NCI-H1436 (cell line): ENCODE results near the gene THADA.

Experiments
- DNase-seq: peaks from one replicate; lab custom pipeline; 2025; lab: John Stamatoyannopoulos, UW

Gene THADA

DNA sequence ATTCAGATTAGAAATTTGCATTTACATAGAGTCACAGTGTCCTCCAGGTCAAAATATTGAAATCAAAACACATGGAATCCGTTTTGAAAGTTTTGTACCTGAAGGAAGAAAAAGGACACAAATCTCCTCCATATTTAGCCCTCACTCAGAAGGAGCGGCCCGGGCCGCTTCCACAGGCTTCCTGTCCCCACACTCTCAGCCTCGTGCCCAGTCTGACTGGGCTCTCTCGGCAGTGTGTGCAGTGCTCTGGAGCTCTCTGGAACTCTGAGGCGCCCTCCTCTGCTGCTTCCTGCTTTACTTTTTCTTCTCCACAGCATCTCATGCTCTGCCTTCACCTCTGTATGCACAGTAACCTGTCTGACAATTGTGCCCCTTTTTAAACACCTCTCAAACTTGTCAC is 347.2 kb downstream of the THADA start:
- no peak for DNase-seq

DNA sequence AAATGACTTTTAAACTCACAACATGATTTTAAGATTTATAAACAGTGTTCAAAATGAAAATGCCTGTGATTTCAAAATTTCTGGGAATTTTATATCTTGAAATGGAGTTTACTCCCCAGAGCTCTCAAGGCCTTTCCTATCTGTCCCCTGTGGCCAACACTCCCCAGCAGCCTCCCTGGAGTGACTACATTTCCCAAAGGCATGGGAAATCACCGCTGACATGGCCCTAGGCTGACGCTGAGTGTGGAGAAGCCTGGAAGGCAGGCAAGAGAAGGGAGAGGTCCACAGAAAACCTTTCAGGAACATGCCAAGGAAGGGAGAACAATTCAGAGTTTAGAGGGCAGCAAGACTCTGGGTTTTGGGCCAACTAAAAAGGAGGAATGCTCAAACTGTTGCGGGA is 349.2 kb downstream of the THADA start:
- no peak for DNase-seq

DNA sequence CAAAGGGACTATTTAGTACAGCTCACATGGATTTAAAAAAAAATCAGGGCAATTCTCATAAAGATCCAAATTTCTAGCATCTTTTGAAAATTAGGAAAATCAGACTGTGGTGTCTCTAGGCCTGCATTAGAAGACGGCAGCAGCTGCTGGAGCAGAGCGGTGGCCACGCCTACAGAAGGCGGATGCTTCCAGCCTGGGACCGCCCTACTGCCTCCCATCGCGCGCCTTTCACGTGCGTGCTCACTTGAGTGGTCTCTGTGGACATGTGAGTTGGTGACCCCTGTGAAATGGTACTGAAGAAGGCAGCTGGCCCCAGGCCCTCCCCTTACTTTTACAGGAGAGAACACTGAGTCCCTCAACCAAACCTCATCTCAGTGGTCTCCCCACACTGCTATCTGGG is 354.3 kb downstream of the THADA start:
- DNase-seq, result no peak

DNA sequence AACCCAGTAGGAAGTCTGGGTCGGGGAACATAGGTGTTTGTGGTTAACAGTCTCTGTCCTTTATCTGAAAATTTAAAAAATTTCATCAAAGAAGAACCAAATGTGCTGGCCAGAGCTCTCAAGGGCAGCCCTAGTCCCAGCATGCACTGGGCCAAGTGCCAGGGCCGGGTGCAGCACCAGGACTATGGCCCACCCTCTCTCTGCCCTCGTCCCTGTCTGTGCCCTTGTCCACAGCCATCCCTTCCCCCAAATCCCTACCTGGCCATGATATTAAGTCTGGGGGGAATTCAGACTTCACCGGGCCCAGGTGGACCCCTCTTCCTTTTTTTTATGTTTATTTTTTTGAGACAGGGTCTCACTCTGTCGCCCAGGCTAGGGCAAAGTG is 355.1 kb downstream of the THADA start:
- DNase-seq, result no peak

DNA sequence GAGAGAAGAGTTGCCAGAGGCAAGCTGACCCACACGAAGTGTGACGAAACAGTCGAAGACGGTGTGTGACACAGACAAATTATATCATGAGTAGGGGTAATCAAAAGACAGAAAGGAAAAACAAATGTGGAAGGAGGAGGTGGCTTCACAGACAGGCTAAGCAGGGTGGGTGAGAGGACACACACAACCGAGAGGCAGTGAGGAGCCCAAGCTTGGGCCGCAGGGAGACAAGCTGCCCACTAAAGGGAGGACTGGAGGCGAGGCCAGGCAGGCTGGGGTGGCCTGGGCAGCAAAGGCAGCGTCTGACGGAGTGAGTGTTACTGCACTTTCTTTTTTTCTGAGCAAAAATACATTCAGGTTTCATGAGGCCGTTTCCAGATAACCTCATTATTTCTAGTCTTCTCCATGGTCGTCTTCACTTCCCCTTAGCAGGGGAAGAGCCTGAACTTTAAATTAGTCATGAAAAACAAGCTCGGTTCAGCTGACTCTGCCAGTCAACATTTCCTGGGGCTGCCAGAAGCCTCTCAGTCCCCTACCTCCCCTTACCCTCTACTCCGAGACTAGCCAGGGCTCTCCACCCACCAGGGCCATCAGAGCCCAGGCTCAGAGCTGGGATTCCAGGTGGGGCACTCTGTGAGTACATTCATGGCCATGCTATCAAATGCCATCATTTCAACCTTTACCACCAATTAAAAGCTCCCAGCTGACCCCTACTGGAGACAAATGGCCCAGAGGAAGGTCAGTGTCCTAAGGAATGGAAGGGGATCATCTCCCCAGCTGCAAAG is 355.7 kb downstream of the THADA start:
- no peak for DNase-seq

DNA sequence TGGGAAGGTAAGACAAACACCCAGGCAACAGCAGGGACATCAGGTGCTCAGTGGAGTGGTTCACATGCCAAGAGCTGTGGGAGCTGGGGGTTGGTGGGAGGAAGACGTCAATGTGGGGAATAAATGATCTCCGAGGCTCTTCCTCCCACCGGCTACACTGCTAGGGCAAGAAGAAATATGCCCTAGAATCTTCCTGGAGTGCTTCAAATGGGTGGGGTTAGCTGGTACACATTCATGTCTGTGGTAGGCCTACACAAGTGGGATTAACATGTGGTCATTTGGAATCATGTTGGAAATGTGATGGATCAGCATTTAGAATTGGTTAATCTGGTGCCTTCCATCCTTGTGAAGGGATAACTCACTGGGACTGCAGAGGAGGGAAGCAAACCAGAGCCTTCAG is 357.0 kb downstream of the THADA start:
- DNase-seq, result no peak

DNA sequence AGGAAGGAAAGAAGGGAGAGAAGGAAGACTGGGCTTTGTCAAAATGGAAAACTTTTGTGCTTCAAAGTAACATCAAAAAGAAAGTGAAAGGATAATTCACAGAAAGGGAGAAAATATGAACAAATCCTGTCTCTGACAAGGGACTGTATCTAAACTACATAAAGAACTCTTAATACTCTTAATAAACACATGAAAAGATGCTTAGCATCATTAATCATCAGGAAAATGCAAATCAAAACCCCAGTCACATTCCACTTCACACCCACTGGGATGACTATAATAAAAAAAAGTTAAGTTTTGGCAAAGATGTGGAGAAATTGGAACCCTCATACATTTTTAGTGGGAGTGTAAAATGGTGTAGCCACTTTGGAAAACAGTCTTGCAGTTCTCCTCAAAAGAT is 357.7 kb downstream of the THADA start:
- no peak for DNase-seq

DNA sequence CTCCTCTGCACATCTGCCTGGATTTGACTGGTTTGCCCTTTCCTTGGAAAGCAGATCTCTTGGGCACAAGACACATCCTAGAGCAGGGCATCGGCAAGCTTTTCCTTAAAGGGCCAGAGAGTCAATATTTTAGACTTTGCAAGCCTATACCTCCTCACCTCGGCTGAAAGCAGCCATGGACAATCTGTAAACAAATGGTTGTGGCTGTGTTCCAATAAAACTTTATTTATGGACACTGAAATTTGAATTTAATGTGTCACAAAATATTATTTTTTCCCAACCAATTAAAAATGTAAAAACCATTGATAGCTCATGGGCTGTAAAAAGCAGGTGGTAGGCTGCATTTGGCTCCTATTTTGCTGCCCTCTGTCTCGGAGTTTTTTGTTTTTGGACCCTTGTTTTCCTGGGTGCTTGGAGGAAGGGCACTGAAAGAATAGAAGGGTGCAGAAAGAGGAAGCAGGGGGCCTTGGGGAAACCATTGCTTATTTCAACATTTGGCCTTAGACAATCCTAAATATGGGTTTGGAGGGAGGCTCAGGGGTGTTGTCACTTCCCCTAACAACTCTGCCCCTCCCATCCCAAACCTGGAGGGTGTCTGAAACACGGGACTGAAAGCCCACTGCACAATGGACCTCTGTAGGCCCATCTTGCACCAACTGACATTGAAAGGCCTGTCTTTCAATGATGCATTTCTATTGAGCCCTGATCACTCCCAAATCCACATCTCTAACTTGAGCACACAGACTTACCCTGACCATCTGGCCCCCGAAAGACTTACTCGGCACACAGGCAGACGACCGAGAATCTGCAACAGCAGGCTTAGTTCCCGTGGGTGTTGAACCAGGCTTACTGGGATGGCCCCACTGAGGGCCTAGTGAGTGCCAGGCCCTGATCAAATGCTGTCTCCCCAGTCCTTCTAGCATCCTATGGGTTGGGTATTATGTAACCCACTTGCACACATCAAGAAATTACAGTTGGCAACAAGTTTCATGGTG is 362.3 kb downstream of the THADA start:
- DNase-seq, result no peak

DNA sequence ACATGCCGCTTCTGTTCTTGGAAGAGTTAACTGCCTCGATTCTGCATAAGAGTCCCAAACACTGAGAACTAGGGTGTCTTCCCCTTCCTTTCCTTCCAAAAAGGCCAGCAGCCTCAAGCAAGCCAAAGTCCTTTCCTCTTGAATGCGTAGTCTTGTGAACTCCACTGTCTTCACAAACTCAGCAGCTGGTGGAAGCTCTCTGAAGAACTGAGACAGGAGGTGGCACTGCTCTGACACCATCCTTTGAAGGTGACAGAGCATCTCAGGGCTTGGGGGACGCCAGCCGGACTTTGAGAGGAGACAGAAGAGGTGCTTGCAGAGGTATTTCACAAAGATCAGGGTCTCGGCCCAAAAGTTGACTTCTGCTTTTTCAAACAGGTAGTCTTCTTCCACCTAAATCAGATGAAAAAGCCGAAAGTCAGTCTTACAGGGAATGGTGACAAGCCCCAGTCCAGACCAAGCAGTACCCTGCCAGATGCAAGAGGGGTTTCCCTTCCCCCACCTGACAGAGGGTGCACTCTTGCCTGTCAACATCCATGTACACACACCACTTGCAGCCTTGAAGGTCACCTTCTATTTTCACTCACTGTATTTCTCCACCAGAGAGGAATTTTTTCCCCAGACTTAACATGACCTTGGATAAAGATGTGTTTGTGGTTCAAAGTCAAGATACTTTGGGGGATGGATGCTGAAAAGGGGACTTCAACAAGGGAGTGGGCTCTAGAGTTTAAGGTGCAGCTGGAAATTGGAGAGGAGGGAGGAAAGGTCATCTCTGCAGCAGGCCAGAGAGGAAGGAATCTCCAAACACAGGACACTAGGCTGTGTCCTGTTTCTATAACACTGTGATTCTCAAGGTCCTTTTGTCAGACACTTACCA is 364.6 kb downstream of the THADA start:
- no peak for DNase-seq

DNA sequence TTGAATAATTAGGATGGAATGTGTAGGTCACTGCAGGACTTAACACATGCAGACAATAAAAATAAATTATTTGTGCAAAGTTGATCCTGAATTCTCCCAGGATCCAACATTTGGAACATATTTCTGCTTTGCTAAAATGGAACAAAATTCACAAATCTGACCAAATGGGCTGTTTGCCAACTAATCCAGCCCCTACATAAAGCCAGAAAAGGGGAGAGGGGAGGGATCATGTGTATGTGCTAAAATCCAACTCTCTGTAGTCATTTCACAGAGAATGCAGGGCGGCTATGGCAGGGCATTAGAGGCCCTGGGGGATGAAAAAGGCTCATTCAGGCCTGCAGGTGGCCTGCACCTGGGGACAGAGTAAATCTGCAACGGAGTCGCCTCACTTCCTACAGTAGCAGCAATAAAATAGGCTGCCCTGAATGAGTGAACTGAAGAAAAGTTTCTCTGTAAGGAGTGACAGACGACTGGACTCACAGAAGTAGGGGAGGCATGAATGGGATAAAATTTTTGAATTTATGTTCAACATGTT is 365.4 kb downstream of the THADA start:
- DNase-seq, result no peak

DNA sequence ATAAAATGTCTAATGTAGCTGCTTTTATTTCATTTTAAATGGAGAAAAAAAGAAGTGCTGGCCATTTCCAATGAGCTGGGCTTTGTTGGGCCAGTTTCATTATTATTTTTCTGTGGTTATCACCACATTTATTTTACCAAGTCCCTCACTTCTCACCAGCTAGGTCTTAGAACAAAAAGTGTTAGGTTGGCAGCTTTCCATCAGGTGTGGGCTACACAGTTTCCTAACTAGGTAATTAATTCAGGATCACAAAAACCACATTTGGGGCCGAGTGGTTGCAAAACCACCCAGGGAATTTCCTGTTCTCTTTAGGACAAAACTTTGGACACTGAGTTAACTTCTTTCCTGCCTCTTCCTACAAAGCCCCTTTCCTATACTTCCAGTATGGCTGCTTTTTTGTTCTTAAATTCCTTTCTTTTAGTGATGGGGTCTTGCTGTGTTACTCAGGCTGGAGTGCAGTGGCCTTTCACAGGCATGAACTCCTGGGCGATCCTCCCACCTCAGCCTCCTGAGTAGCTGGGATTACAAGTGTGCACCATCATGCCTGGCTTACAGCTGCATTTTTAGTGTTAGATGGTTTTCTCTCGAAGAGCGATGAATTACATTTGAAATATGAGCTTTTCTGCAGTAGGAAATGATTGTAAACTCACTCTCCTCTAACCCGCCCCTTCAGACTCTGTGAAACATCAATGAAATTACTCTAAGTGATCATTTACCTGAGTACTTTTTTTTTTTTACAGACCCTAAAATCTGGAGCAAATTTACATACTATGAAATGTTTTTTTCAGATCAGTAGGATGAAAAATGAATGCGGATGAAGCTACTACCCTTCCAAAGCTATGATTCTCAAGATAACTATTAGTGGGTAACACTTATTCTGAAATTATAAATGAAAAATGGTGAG is 366.8 kb downstream of the THADA start:
- no peak for DNase-seq

DNA sequence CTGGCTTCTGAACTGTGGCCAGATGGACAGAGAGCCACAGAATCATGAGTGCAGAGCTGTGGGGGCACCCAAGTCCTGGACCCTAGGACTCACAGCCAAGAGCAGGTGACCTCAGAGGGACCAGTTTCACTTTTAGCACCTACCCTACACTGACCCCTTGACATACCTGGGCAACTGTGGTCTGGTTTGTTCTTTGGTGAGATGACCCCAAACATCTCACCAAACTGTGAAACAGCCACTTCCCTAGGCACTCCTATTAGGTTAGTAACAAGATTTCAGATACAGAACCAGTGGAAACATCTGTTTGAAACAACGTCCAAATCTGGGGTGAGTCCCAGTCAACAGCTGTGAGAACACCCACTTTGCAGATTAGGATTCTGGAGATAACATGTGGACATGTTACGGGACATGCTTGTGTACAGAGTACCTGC is 367.5 kb downstream of the THADA start:
- DNase-seq, result no peak

DNA sequence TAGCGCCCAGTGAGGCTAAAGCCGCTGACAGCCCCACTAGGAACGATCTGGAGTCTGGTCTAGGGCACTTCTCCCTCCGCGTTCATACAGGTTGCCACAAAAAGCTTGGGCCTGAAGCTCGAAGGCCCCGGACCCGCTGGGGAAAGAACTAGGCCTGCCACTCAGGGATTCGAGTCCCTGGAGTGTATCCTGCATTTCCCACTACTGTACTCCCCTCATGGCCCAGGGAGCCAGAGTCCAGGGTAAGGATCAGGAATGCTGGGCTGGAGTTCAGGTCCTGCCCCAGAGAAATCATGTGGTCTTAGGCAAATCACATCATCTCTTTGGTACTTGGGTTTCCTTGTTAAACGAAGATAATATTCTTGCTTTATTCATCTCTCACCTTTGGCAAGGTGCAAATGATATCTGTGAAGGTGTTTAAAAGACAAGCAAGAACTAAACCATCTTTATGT is 368.0 kb downstream of the THADA start:
- no peak for DNase-seq

DNA sequence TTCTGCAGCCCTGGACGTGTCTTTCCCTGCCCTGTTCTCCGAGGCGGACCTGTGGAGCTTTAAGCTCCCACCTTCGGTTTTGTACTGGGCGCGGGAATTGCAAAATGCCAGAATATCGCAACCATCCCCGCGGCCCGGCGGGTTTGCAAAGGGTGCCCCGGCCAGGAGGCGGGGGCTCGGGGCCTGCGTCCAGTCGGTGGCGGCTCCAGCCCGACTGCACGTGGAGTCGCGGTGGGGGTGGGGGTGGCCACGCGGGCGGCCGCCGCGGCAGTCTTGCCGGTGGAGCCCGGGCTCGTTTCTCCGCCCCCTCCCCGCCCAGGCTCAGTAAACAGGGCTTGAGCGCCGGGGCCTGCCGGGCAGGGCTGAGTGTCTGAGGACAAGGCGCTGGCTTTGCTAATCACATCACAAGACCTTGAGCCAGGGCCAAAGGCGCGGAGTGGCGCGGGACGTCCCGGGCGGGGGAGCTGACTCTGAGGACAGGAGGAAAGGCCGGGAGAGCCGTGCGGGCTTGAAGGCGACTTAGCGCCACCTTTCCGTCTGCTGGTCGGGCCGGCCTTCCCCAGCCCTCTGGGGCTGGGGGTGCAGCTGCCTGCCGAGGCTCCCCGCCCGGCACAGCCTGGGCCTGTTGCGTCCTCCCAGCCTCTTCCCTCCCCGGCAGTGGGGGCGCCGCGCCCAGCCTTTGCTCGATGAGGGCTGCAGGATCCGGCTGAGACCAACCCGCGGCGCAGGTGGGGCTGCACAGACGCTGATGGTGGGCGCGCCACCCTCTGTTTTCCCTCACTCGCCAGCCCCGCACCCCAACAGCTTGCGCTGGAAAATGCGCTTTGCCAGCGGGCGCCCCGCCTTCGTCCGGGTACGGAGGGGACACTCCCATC is 368.6 kb downstream of the THADA start:
- DNase-seq, result peak; percentile 61

DNA sequence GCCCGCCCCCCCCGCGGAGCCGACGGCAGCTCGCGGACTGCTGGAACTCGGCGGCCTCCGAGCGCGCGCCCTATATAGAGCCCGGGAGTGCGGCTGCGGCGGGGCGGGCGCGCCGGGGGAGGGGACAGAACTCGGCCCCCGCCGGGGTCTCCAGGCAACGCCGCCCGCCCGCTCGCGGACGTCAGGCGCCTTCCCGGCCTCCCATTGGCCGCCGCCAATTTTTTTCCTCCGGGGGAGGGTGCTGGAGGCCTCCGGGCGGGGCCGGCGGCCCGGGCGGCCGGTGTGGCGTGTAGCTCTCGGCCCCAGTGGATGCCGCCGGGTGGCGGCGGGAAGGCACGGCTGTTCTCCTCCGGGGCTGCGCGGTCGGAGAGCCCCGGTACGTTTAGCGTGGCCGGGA is 369.3 kb downstream of the THADA start, which contains the start of gene ZFP36L2:
Gene ZFP36L2, minus strand, starts transcription at position 49 of the 397 bp plus-strand sequence. CDS start 291 bp downstream, outside the sequence.
- peak; percentile 88 for DNase-seq

DNA sequence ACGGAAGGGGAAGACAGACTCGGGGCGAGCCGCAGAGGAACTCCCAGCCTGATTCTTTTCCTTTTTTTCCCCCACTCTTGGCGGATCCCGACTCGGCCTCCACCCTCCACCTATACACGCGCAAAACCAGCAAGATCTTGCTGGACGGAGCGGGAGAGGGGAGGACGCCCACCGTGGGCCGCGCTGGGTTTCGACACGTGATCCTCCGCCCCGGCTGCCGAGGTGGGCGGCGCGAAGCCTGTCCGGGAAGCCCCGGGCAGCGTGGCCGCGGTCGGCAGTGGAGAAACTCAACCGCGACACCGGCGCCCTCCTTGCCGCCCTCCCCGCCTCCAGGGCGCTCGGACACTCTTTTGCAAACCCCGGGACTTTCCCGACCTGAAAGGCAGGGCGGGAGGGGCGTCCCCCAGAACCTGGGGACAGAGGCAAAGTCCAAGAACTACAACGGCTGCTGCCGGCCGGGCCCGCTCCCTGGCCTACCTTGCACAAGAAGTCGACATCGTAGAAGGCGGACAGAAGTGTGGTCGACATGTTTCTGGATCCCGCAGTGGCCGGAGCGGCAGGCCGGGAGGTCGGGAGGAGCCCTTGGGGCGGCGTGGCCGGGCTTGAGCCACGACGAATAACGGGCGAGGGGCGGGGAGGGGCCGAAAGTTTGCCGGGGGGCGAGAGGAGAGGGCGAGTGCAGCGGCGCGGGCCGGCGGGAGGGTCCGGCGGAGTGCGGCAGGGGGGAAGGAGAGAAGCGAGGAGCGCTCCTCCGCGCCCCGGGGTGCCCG is 369.9 kb downstream of the THADA start:
- no peak for DNase-seq

DNA sequence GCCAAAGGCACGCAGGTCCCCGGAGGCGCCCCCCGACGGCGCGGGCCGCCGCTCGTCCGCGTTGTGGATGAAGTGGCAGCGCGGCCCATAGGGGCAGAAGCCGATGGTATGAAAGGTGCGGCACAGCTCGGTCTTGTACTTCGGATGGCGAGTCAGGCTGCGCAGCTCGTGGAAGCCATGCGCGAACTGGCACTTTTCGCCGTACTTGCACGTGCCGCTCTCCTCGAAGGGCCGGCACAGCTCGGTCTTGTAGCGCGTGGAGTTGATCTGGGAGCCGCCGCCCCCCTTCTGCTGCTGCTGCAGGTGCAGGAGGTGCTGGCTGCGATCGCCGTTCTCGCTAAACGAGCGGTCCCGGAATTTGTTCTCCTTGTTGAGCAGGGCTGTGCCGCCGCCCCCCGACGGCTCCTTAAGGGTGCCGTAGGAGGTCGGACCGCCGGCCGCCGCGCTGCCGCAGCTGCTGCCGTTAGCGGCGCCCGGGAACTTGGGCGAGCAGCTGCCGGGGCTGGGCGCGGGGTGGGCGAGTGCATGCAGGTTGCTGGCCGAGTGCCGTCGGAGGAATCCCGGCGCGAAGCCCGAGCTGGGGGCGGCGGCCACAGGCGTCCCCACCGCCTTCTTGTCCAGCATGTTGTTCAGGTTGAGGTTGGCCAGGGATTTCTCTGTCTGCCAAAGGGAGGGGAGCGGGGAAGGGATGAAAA is 370.6 kb downstream of the THADA start:
- DNase-seq, result no peak

DNA sequence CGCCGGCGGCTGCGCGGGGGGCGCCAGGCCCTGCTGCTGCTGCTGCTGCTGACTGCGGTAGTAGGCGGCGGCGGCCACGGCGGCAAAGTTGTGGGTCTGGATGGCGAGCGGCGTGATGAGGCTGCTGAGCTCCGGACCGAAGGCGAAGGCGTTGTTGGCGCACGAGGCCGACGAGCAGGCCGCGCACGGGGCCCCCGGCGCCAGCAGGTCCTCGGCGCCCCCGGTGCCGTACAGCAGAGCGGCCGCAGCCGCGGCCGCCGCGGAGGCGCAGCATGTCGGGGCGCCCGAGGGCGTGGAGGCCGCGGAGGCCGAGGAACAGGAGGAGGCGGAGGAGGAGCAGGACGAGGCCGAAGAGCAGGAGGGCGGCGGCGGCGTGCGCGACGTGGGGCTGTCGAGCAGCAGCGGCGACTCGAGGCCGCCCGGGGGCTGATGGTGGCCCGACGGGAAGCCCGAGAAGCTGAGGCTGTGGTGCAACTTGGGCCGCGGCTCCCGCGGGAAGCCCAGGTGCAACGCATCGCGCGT is 371.2 kb downstream of the THADA start:
- DNase-seq, result no peak
